Thoracic aorta (tissue), 2 donors: ENCODE results near the gene CCL20. TPM values are rescaled to one million over a fixed set of nuclear protein-coding genes. Genes with fewer than 3 reads are reported as not detected.
"Not testable (repeated sequence)": the region's sequence is repeated elsewhere in the genome, so short reads cannot be mapped to it uniquely, and the experiment has no call there.

Experiments used
- ATAC-seq: fragments of 150-250 bp; one replicate; pipeline ENCODE4 v1.8.0; 2017; ENCODE audit warnings: low read depth; ENCODE audit not compliant: insufficient number of reproducible peaks, low FRiP score
- DNase-seq: peaks from one replicate; pipeline ENCODE4 v3.0.0-alpha.2; 2020; ENCODE audit warnings: low spot score
- H3K27ac ChIP-seq, 2 donors: fragments of 200-600 bp; sonication (generic); 1 replicate in 1 of 2; 2 replicates in 1 of 2; pipeline ENCODE4 v1.5.1; 2016; ENCODE audit warnings: mild to moderate bottlenecking in 2 of 2, moderate library complexity in 2 of 2
- H3K27me3 ChIP-seq: fragments of 200-600 bp; sonication (generic); replicated peaks from 2 replicates; pipeline ENCODE4 v1.6.0; 2016; ENCODE audit warnings: mild to moderate bottlenecking; ENCODE audit not compliant: insufficient read depth
- H3K36me3 ChIP-seq: fragments of 200-600 bp; sonication (generic); one replicate; pipeline ENCODE4 v1.5.1; 2016
- H3K4me1 ChIP-seq, 2 donors: fragments of 200-600 bp; sonication (generic); 1 replicate in 1 of 2; 2 replicates in 1 of 2; pipeline versions ENCODE4 v1.5.1 to v1.6.0; 2016; ENCODE audit warnings: low read depth in 2 of 2, mild to moderate bottlenecking in 1 of 2; ENCODE audit not compliant: control insufficient read depth in 1 of 2
- H3K4me3 ChIP-seq: fragments of 200-600 bp; sonication (generic); 2 replicates; pipeline ENCODE4 v1.5.1; 2016; ENCODE audit warnings: mild to moderate bottlenecking
- H3K9me3 ChIP-seq: fragments of 200-600 bp; sonication (generic); 2 replicates; pipeline ENCODE4 v1.5.1; 2016
- total RNA-seq, 2 donors: library from RNA; depleted of rRNA; stranded (reverse); fragments of >200 nt; gene quantifications; one replicate each; pipeline versions ENCODE4 v1.1.0 to v1.2.3, GENCODE V29; 2016
- TF ChIP-seq, protein P1 (sequence below): fragments of 200-600 bp; sonication (generic); IDR thresholded peaks from one replicate; pipeline ENCODE4 v1.5.1; 2019; ENCODE audit warnings: antibody characterized with exemption

Gene CCL20
- total RNA-seq, 2 donors from 2014 or later = 12.1 TPM; not detected in 1

GRCh38 chr2:227793148-227793712 is 20.4 kb upstream of the CCL20 start:
- H3K4me1 ChIP-seq = peaks cover 0 to 3% of the 10 kb centered on the region in 2 donors
- no peak overlapping the region for H3K27ac ChIP-seq
- DNase-seq = no peak
- H3K4me3 ChIP-seq = no peak overlapping the region
- H3K27me3 ChIP-seq = no peaks in the 10 kb centered on the region
- no peaks in the 10 kb centered on the region for H3K36me3 ChIP-seq
- H3K9me3 ChIP-seq = no peaks in the 10 kb centered on the region
- TF ChIP-seq, protein P1, sequence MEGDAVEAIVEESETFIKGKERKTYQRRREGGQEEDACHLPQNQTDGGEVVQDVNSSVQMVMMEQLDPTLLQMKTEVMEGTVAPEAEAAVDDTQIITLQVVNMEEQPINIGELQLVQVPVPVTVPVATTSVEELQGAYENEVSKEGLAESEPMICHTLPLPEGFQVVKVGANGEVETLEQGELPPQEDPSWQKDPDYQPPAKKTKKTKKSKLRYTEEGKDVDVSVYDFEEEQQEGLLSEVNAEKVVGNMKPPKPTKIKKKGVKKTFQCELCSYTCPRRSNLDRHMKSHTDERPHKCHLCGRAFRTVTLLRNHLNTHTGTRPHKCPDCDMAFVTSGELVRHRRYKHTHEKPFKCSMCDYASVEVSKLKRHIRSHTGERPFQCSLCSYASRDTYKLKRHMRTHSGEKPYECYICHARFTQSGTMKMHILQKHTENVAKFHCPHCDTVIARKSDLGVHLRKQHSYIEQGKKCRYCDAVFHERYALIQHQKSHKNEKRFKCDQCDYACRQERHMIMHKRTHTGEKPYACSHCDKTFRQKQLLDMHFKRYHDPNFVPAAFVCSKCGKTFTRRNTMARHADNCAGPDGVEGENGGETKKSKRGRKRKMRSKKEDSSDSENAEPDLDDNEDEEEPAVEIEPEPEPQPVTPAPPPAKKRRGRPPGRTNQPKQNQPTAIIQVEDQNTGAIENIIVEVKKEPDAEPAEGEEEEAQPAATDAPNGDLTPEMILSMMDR = no peak
- no peak for ATAC-seq

- H3K27me3 ChIP-seq = no peaks in the 10 kb centered on the region
- ATAC-seq (no peak), DNase-seq (no peak)
- H3K36me3 ChIP-seq = no peaks in the 10 kb centered on the region
- TF ChIP-seq, protein P1 = no peak
- H3K27ac ChIP-seq = no peak overlapping the region
- no peaks in the 10 kb centered on the region for H3K9me3 ChIP-seq
- no peak overlapping the region for H3K4me3 ChIP-seq
- H3K4me1 ChIP-seq = no peaks in the 10 kb centered on the region
Measured at GRCh38 chr2:227796045-227796711, 17.5 kb upstream of the CCL20 start.

GRCh38 chr2:227796768-227797167 is 16.9 kb upstream of the CCL20 start:
- not testable (repeated sequence) for H3K9me3 ChIP-seq, H3K4me1 ChIP-seq, H3K27me3 ChIP-seq, ATAC-seq, DNase-seq, H3K27ac ChIP-seq, H3K4me3 ChIP-seq, H3K36me3 ChIP-seq

DNA sequence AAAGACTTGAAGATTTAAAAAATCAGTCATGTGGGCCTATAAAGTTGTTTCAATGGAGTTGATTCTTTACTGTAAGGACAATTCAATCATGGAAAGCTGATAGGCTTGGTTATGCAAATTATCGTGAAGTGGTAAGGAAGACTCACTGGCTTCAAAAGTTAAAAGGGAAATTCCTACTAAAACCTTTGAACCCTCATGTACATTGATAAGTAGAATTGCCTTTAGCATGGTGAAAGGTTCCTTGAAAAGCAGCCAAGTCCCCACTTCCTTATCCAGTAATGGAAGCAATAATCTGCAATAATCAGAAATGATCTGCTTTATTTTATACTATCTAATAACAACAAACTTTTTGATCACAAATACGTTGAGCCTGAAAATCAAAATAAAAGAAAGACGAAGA is 14.4 kb upstream of the CCL20 start:
- no peaks in the 10 kb centered on the region for H3K36me3 ChIP-seq
- ATAC-seq (no peak), DNase-seq (no peak)

GRCh38 chr2:227802882-227803281 is 10.8 kb upstream of the CCL20 start:
- no peak for DNase-seq
- H3K36me3 ChIP-seq = no peaks in the 10 kb centered on the region
- no peaks in the 10 kb centered on the region for H3K27me3 ChIP-seq
- no peak for ATAC-seq
- H3K4me1 ChIP-seq = no peaks in the 10 kb centered on the region
- H3K27ac ChIP-seq = no peak overlapping the region
- no peak overlapping the region for H3K4me3 ChIP-seq
- H3K9me3 ChIP-seq = no peaks in the 10 kb centered on the region
- TF ChIP-seq, protein P1 = no peak

More for the DNA sequence above, 14.4 kb upstream of the CCL20 start:
- Histone ChIP-seq H3K9me3 (no peaks in the 10 kb centered on the region), H3K4me3 (no peak overlapping the region), H3K27me3 (no peaks in the 10 kb centered on the region), H3K4me1 (no peaks in the 10 kb centered on the region), H3K27ac (no peak overlapping the region)
- TF ChIP-seq, protein P1 = no peak
